ENCODE data around the gene NME9.
A peak's percentile ranks its signal among the peaks of the same experiment; 100 is the strongest.

NME9 gene

GRCh38 chr3:138300647-138301046 is 29.0 kb downstream of the NME9 start:
- TF ChIP-seq POLR2AphosphoS5 (IDR thresholded peaks at IDR 0.05; ENCODE audit: low read depth, low read length) (no peak), POU2F2 (IDR thresholded peaks at IDR 0.05; ENCODE audit: low read depth, low read length) (no peak), TAF1 (IDR thresholded peaks at IDR 0.05; ENCODE audit: low read depth, low read length) (no peak), PAX5 (IDR thresholded peaks at IDR 0.05; ENCODE audit: insufficient read depth, low read length, severe bottlenecking) (no peak), POLR2A (IDR thresholded peaks at IDR 0.05; ENCODE audit: low read depth, low read length) (no peak), SPI1 (IDR thresholded peaks at IDR 0.05; ENCODE audit: low read depth, low read length) (no peak)
- FAIRE-seq = no peak
- DNase-seq (ENCODE audit: insufficient read length, low spot score) = no peak

GRCh38 chr3:138297876-138298275 is 31.8 kb downstream of the NME9 start:
- TF ChIP-seq POLR2A (IDR thresholded peaks at IDR 0.05; ENCODE audit: low read depth, low read length) = no peak
- TF ChIP-seq SPI1 (IDR thresholded peaks at IDR 0.05; ENCODE audit: low read depth, low read length) = no peak
- TF ChIP-seq POU2F2 (IDR thresholded peaks at IDR 0.05; ENCODE audit: low read depth, low read length) = no peak
- no peak for TF ChIP-seq TAF1 (IDR thresholded peaks at IDR 0.05; ENCODE audit: low read depth, low read length)
- TF ChIP-seq POLR2AphosphoS5 (IDR thresholded peaks at IDR 0.05; ENCODE audit: low read depth, low read length) = no peak
- no peak for TF ChIP-seq PAX5 (IDR thresholded peaks at IDR 0.05; ENCODE audit: insufficient read depth, low read length, severe bottlenecking)
- DNase-seq (ENCODE audit: insufficient read length, low spot score) = no peak
- FAIRE-seq = no peak

GRCh38 chr3:138297059-138297607 is 32.5 kb downstream of the NME9 start:
- no peak for FAIRE-seq
- DNase-seq (ENCODE audit: insufficient read length, low spot score) = no peak

GRCh38 chr3:138296639-138297038 is 33.0 kb downstream of the NME9 start:
- DNase-seq (ENCODE audit: insufficient read length, low spot score) (no peak), FAIRE-seq (no peak)
- no peak for TF ChIP-seq POLR2A (IDR thresholded peaks at IDR 0.05; ENCODE audit: low read depth, low read length)
- 0 out of 2 replicates have a peak, but pooled peaks have one; percentile 4 for TF ChIP-seq SPI1 (IDR thresholded peaks at IDR 0.05; ENCODE audit: low read depth, low read length)

More at GRCh38 chr3:138297059-138297607, 32.5 kb downstream of the NME9 start:
- TF ChIP-seq SPI1 (IDR thresholded peaks at IDR 0.05; ENCODE audit: low read depth, low read length) = no peak

- FAIRE-seq = no peak
- TF ChIP-seq POLR2A (IDR thresholded peaks at IDR 0.05; ENCODE audit: low read depth, low read length) (no peak), POLR2AphosphoS5 (IDR thresholded peaks at IDR 0.05; ENCODE audit: low read depth, low read length) (no peak), POU2F2 (IDR thresholded peaks at IDR 0.05; ENCODE audit: low read depth, low read length) (no peak), TAF1 (IDR thresholded peaks at IDR 0.05; ENCODE audit: low read depth, low read length) (no peak), SPI1 (IDR thresholded peaks at IDR 0.05; ENCODE audit: low read depth, low read length) (no peak), PAX5 (IDR thresholded peaks at IDR 0.05; ENCODE audit: insufficient read depth, low read length, severe bottlenecking) (no peak)
- DNase-seq (ENCODE audit: insufficient read length, low spot score) = no peak
Measured at GRCh38 chr3:138289701-138290100, 40.0 kb downstream of the NME9 start.

- no peak for FAIRE-seq
- TF ChIP-seq POLR2AphosphoS5 (IDR thresholded peaks at IDR 0.05; ENCODE audit: low read depth, low read length) = no peak
- TF ChIP-seq POU2F2 (IDR thresholded peaks at IDR 0.05; ENCODE audit: low read depth, low read length) = no peak
- no peak for TF ChIP-seq PAX5 (IDR thresholded peaks at IDR 0.05; ENCODE audit: insufficient read depth, low read length, severe bottlenecking)
- no peak for TF ChIP-seq TAF1 (IDR thresholded peaks at IDR 0.05; ENCODE audit: low read depth, low read length)
- TF ChIP-seq POLR2A (IDR thresholded peaks at IDR 0.05; ENCODE audit: low read depth, low read length) = no peak
- no peak for TF ChIP-seq SPI1 (IDR thresholded peaks at IDR 0.05; ENCODE audit: low read depth, low read length)
Measured at GRCh38 chr3:138289260-138289659, 40.4 kb downstream of the NME9 start.

GRCh38 chr3:138284957-138285477 is 44.6 kb downstream of the NME9 start:
- FAIRE-seq (no peak), DNase-seq (ENCODE audit: insufficient read length, low spot score) (no peak)
- TF ChIP-seq SPI1 (IDR thresholded peaks at IDR 0.05; ENCODE audit: low read depth, low read length) (no peak), POLR2A (IDR thresholded peaks at IDR 0.05; ENCODE audit: low read depth, low read length) (no peak), POLR2AphosphoS5 (IDR thresholded peaks at IDR 0.05; ENCODE audit: low read depth, low read length) (no peak), PAX5 (IDR thresholded peaks at IDR 0.05; ENCODE audit: insufficient read depth, low read length, severe bottlenecking) (no peak), TAF1 (IDR thresholded peaks at IDR 0.05; ENCODE audit: low read depth, low read length) (no peak), POU2F2 (IDR thresholded peaks at IDR 0.05; ENCODE audit: low read depth, low read length) (no peak)

More at GRCh38 chr3:138289260-138289659, 40.4 kb downstream of the NME9 start:
- no peak for DNase-seq (ENCODE audit: insufficient read length, low spot score)

GRCh38 chr3:138284079-138284478 is 45.6 kb downstream of the NME9 start:
- FAIRE-seq (no peak), DNase-seq (ENCODE audit: insufficient read length, low spot score) (no peak)
- TF ChIP-seq TAF1 (IDR thresholded peaks at IDR 0.05; ENCODE audit: low read depth, low read length) (no peak), PAX5 (IDR thresholded peaks at IDR 0.05; ENCODE audit: insufficient read depth, low read length, severe bottlenecking) (no peak), POLR2A (IDR thresholded peaks at IDR 0.05; ENCODE audit: low read depth, low read length) (no peak), POU2F2 (IDR thresholded peaks at IDR 0.05; ENCODE audit: low read depth, low read length) (no peak), SPI1 (IDR thresholded peaks at IDR 0.05; ENCODE audit: low read depth, low read length) (no peak), POLR2AphosphoS5 (IDR thresholded peaks at IDR 0.05; ENCODE audit: low read depth, low read length) (no peak)

GRCh38 chr3:138282836-138283235 is 46.8 kb downstream of the NME9 start:
- FAIRE-seq = no peak
- DNase-seq (ENCODE audit: insufficient read length, low spot score) = no peak

GRCh38 chr3:138281561-138281960 is 48.1 kb downstream of the NME9 start:
- FAIRE-seq (no peak), DNase-seq (ENCODE audit: insufficient read length, low spot score) (no peak)
- no peak for TF ChIP-seq PAX5 (IDR thresholded peaks at IDR 0.05; ENCODE audit: insufficient read depth, low read length, severe bottlenecking)
- no peak for TF ChIP-seq TAF1 (IDR thresholded peaks at IDR 0.05; ENCODE audit: low read depth, low read length)
- TF ChIP-seq POLR2AphosphoS5 (IDR thresholded peaks at IDR 0.05; ENCODE audit: low read depth, low read length) = no peak
- TF ChIP-seq POLR2A (IDR thresholded peaks at IDR 0.05; ENCODE audit: low read depth, low read length) = no peak
- no peak for TF ChIP-seq SPI1 (IDR thresholded peaks at IDR 0.05; ENCODE audit: low read depth, low read length)
- TF ChIP-seq POU2F2 (IDR thresholded peaks at IDR 0.05; ENCODE audit: low read depth, low read length) = no peak

More at GRCh38 chr3:138282836-138283235, 46.8 kb downstream of the NME9 start:
- TF ChIP-seq POU2F2 (IDR thresholded peaks at IDR 0.05; ENCODE audit: low read depth, low read length) (no peak), POLR2A (IDR thresholded peaks at IDR 0.05; ENCODE audit: low read depth, low read length) (no peak), SPI1 (IDR thresholded peaks at IDR 0.05; ENCODE audit: low read depth, low read length) (no peak), PAX5 (IDR thresholded peaks at IDR 0.05; ENCODE audit: insufficient read depth, low read length, severe bottlenecking) (no peak), POLR2AphosphoS5 (IDR thresholded peaks at IDR 0.05; ENCODE audit: low read depth, low read length) (no peak), TAF1 (IDR thresholded peaks at IDR 0.05; ENCODE audit: low read depth, low read length) (no peak)
